GM18517 (cell line): ENCODE measurements around the gene STK17B.
A peak's percentile ranks its signal among the peaks of the same experiment; 100 is the strongest.
"Not testable (repeated sequence)": the region's sequence is repeated elsewhere in the genome, so short reads cannot be mapped to it uniquely, and the experiment has no call there.

Experiments
- ATAC-seq: cut with Tn5 transposase; IDR thresholded peaks from one replicate; pipeline ENCODE4 v1.9.1; 2021; ENCODE audit warnings: mild to moderate bottlenecking, moderate library complexity; ENCODE audit not compliant: unreplicated experiment

STK17B gene

GRCh38 chr2:196171248-196171871 lies at the start of gene STK17B:
STK17B (minus strand) TSS chr2:196171578; CDS start chr2:196163383, 8,195 bp downstream.
- ATAC-seq, result peak; percentile 35

GRCh38 chr2:196220671-196221070 lies 49.3 kb upstream of the STK17B start:
- no peak for ATAC-seq

DNA sequence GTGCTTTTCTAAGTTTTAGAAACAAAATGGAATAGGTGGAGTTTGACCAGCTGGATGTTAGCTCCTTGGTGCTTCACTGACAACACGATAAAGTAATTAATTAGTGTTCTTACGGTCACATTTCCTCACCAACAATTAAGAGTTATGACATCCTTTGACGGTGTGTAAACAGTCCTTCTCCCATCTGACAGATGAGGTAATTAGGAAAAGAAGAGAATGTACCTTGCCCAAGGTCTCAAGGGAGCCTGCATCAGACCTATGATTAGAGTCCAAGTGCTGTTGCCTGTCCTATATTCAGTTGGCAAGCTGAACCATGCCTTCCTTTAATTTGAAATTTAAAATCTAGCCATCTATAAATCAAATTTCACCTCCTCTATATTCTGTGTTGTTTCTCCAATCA lies 48.3 kb upstream of the STK17B start:
- no peak for ATAC-seq

DNA sequence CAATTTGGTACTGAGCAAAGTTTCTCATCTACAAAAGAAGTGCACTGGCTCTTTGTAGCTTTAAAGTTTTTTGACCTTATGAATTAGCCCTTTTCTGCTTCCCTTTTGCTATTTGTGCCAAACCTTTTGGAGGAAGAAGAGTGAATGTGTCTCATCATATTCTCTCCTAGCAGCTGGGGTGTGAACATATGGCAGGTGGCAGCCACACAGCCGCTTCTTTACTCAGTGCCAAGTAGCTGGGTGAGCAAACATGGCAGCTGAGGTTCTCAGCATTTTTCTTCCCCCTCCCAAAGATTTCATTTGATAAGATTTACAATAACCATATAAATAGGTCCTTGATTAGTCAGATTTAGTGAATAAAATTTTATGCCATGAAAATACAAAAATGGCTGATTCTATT lies 46.7 kb upstream of the STK17B start:
- ATAC-seq, result no peak

DNA sequence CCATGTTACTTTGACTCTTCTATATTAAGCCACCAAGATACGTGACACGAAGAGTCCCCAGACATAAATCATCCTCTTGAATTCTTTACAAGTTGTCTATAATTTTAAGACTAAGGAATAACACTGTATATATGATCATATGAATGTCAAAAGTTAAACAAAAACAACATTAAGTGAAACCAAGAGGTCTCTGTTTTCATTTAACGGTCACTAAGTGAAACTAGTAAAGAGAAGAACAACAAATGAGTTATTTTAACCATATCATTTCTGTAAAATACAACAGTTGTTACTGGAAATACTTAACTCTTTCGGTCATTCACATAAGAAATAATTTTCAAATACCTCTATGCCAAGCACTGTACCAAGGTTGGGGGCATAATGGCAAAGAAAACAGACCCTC lies 45.7 kb upstream of the STK17B start:
- ATAC-seq, result no peak

- no peak for ATAC-seq
These were observed 44.0 kb upstream of the STK17B start for GRCh38 chr2:196215376-196215775.

- ATAC-seq, result no peak
These were observed 42.8 kb upstream of the STK17B start for GRCh38 chr2:196214156-196214555.

GRCh38 chr2:196213252-196213980 lies 42.0 kb upstream of the STK17B start:
- no peak for ATAC-seq

GRCh38 chr2:196208915-196209314 lies 37.5 kb upstream of the STK17B start:
- no peak for ATAC-seq

- ATAC-seq, result no peak
These were observed 35.4 kb upstream of the STK17B start for GRCh38 chr2:196206804-196207203.

- no peak for ATAC-seq
These were observed 34.6 kb upstream of the STK17B start for GRCh38 chr2:196205881-196206435.

GRCh38 chr2:196205011-196205766 lies 33.8 kb upstream of the STK17B start:
- no peak for ATAC-seq

GRCh38 chr2:196201229-196202009 lies 30.0 kb upstream of the STK17B start:
- ATAC-seq, result no peak

GRCh38 chr2:196200557-196200956 lies 29.2 kb upstream of the STK17B start:
- peak; percentile 99 for ATAC-seq

DNA sequence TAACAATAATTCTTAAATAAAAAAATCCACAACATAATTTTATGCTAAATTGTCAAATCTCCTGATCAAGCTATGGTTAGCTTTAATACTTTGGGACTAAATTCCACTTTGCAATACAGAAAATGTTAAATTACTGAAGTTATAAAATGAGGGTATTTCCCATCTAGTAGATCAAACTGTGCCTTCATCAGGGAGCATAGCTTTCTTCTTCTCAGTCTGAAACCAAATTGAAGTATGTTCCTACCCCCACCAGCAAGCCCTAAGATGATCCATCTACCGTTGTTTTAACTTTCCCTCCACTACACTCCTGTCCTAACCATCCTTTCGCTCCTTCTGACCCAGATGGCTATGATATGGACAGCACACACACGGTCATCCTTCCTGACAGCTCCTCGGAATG lies 24.4 kb upstream of the STK17B start:
- ATAC-seq, result no peak

- no peak for ATAC-seq
These were observed 23.9 kb upstream of the STK17B start for GRCh38 chr2:196195302-196195701.

DNA sequence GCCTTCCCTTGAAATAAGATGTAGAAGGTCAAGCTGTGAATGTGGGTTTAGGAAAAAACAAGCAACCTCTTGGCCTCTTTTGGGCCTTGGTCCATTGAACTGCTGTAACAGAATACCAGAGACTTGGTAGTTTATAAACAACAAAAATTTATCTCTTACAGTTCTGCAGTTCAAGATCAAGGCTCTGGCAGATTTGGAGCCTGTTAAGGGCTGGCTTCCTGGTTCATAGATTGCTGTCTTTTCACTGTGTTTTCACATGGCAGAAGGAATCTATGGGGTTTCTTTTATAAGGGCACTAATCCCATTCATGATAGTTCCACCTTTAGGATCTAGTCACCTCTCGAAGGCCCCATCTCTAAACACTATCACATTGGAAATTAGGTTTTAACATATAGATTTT lies 20.2 kb upstream of the STK17B start:
- ATAC-seq, result no peak

DNA sequence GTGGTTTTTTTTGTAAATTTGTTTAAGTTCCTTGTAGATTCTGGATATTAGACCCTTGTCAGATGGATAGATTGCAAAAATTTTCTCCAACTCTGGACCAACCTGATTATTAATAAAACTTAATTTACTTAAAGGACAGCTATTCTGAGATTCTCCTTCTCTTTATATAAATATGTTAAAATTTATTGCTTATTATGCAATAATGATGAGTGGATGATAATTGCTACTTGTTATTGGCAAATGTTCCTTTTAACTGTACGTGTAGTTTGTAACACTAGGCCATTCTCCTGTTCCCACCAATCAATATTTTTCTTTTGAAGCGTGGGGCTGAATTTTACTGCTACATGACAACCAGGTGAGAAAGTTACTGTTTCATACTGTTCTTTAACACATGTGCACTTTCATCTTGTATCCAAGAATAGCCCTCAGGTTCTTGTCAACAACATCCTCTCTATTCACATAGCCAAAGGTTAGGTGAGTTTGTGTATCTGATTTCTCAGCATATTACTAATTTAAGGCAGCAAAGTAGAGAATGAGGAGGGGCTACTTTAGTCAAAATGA lies 16.6 kb upstream of the STK17B start:
- peak; percentile 69 for ATAC-seq

DNA sequence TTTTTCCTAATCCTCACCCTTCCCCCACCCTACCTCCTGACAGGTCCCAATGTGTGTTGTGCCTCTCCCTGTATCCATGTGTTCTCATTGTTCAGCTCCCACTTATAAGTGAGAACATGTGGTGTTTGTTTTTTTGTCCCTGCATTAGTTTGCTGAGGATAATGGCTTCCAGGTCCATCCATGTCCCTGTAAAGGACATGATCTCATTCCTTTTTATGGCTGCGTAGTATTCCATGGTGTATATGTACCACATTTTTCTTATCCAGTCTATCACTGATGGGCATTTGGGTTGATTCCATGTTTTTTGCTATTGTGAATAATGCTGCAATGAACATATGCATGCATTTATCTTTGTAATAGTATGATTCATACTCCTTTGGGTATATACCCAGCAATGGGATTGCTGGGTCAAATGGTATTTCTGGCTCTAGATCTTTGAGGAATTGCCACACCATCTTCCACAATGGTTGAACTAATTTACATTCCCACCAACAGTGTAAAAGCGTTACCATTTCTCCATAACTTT lies 15.9 kb upstream of the STK17B start:
- not testable (repeated sequence) for ATAC-seq

DNA sequence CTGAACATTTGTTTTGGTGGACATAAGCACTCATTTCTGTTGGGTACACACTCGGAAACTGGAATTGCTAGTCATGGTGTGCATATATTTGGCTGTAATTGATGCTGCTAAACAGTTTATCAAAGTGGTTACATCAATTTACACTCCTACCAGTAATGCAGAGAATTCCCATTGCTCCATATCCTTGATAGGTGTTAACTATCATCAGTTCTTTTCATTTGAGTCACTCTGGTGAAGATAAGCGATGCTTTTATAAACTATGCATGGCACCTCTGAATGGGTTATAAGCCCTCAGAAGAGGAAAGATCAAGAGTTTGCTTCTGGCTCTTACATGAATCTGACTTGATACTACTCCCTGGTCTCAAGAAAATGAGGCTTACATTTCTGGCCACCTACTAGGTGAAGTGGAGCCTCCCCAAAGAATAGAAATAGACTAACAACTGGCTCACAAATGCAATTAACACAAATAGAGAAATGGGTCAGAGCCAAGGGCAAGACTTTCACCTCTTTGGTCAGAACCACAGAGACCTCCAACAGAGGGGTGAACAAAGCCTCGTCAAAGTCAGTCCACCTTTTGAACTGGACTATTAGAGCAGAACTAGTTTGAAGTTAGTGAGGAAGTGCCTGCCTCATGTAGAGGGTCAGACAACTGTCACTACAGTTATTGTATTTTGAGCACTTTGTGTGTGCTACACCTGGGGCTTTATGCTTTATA lies 15.0 kb upstream of the STK17B start:
- ATAC-seq, result no peak
